ENCODE results near the gene MED17.

DNA sequence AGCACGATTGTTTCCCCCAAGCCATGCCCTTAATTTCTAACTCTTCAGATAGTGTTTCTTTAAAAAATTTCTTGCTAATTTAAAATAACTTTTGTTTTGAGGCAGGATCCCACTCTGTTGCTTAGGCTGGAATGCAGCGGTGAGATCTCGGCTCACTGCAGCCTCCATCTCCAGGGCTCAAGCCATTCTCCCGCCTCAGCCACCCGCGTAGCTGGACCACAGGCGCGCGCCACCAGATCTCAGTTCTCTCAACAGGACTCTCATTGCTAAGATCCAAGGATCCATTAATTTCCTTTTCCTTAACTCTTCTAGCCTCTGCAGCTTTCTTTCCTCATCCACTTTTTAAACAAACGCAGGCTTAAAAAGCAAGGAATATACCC is 327 bp upstream of the MED17 start:
- TF ChIP-seq POLR2A (IDR thresholded peaks at IDR 0.05; ENCODE audit: borderline replicate concordance, extremely low read depth, insufficient read depth, insufficient read length), result no peak
- TF ChIP-seq, protein P1, sequence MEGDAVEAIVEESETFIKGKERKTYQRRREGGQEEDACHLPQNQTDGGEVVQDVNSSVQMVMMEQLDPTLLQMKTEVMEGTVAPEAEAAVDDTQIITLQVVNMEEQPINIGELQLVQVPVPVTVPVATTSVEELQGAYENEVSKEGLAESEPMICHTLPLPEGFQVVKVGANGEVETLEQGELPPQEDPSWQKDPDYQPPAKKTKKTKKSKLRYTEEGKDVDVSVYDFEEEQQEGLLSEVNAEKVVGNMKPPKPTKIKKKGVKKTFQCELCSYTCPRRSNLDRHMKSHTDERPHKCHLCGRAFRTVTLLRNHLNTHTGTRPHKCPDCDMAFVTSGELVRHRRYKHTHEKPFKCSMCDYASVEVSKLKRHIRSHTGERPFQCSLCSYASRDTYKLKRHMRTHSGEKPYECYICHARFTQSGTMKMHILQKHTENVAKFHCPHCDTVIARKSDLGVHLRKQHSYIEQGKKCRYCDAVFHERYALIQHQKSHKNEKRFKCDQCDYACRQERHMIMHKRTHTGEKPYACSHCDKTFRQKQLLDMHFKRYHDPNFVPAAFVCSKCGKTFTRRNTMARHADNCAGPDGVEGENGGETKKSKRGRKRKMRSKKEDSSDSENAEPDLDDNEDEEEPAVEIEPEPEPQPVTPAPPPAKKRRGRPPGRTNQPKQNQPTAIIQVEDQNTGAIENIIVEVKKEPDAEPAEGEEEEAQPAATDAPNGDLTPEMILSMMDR (IDR thresholded peaks at IDR 0.05 in 2 of 3, conservative IDR thresholded peaks at IDR 0.05 in 1 of 3; ENCODE audit: borderline replicate concordance in 1 of 3, insufficient read depth in 1 of 3, low read depth in 2 of 3, low read length in 2 of 3), result no peak
